ENCODE data around the gene SNAP25.

- TF ChIP-seq, protein P1, sequence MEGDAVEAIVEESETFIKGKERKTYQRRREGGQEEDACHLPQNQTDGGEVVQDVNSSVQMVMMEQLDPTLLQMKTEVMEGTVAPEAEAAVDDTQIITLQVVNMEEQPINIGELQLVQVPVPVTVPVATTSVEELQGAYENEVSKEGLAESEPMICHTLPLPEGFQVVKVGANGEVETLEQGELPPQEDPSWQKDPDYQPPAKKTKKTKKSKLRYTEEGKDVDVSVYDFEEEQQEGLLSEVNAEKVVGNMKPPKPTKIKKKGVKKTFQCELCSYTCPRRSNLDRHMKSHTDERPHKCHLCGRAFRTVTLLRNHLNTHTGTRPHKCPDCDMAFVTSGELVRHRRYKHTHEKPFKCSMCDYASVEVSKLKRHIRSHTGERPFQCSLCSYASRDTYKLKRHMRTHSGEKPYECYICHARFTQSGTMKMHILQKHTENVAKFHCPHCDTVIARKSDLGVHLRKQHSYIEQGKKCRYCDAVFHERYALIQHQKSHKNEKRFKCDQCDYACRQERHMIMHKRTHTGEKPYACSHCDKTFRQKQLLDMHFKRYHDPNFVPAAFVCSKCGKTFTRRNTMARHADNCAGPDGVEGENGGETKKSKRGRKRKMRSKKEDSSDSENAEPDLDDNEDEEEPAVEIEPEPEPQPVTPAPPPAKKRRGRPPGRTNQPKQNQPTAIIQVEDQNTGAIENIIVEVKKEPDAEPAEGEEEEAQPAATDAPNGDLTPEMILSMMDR (IDR thresholded peaks at IDR 0.05): no peak
- no peak for TF ChIP-seq POLR2A (IDR thresholded peaks at IDR 0.05)
- TF ChIP-seq EP300 (IDR thresholded peaks at IDR 0.05): no peak
These were observed 69.8 kb downstream of the SNAP25 start for GRCh38 chr20:10288421-10288820.
